ENCODE data around the gene OR10P1. TPM values are rescaled to one million over a fixed set of nuclear protein-coding genes. Genes with fewer than 3 reads are reported as not detected.
"Not testable (repeated sequence)": the region's sequence is repeated elsewhere in the genome, so short reads cannot be mapped to it uniquely, and the experiment has no call there.

The OR10P1 gene
- total RNA-seq, 1 donor from 2014 or later, result not detected

DNA sequence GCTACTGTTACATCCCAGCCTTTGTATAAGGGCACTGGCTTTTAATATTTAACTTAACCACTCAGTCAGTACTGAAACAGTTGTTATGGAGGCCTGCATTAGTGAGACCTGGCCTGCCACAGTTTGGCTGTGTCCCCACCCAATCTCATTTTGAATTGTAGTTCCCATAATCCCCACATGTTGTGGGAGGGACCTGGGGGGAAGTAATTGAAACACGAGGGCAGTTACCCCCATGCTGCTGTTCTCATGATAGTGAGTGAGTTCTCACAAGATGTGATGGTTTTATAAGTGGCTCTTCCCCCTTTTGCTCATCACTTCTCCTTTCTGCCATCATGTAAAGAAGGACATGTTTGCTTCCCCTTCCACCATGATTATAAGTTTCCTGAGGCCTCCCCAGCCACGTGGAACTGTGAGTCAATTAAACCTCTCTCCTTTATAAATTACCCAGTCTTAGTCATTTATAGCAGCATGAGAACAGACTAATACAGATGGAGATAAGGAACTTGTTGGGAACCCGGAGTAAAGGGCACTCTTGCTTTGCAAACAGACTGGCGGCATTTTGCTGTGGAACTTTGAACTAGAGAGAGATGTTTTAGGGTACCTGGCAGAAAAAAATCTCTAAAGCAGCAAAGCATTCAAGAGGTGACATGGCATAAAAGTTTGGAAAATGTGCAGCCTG, 14.1 kb downstream of the OR10P1 start:
- DNase-seq (ENCODE audit: low spot score); intact Hi-C loops (cut with DNase I): not testable (repeated sequence)

DNA sequence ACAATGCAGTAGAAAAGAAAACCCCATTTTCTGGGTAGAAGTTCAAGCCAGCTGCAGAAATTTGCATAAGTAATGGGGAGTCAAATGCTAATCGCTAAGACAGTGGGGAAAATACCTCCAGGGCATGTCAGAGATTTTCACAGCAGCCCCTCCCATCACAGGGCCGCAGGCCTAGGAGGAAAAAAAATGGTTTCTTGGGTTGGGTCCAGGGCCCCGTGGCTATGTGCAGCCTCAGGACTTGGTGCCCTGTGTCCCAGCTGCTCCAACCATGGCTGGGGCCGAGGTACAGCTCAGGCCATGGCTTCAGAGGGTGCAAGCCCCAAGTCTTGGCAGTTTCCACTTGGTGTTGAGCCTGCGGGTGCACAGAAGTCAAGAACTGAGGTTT, 14.6 kb downstream of the OR10P1 start:
- no peak for DNase-seq (ENCODE audit: low spot score)
- intact Hi-C loops (cut with DNase I), result no loop called here

DNA sequence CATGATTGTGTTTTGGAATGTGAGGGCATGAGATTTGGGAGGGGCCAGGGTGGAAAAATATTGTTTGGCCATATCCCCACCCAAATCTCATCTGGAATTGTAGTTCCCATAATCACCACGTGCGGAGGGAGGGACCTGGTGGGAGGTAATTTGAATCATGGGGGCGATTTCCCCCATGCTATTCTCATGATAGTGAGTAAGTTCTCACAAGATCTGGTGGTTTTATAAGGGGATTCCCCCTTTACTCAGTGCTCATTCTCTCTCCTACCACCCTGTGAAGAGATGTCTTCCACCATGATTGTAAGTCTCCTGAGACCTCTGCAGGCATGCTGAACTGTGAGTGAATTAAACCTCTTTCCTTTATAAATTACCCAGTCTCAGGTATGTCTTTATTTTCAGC, 15.7 kb downstream of the OR10P1 start:
- no peak for DNase-seq (ENCODE audit: low spot score)
- intact Hi-C loops (cut with DNase I), result no loop called here

DNA sequence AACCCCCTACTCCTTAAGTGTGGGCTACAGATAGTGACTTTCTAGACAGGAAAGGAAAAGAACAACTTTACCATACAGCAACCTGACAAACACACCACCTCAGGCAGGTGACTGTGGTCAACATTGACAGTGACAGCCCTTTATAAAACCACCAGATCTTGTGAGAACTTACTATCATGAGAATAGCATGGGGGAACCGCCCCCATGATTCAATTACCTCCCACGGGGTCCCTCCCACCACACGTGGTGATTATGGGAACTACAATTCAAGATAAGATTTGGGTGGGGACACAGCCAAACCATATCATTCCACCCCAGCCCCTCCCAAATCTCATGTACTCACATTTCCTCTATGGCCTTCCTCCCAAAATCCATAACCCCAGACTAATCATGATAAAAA, 16.3 kb downstream of the OR10P1 start:
- intact Hi-C loops (cut with DNase I), result no loop called here

DNA sequence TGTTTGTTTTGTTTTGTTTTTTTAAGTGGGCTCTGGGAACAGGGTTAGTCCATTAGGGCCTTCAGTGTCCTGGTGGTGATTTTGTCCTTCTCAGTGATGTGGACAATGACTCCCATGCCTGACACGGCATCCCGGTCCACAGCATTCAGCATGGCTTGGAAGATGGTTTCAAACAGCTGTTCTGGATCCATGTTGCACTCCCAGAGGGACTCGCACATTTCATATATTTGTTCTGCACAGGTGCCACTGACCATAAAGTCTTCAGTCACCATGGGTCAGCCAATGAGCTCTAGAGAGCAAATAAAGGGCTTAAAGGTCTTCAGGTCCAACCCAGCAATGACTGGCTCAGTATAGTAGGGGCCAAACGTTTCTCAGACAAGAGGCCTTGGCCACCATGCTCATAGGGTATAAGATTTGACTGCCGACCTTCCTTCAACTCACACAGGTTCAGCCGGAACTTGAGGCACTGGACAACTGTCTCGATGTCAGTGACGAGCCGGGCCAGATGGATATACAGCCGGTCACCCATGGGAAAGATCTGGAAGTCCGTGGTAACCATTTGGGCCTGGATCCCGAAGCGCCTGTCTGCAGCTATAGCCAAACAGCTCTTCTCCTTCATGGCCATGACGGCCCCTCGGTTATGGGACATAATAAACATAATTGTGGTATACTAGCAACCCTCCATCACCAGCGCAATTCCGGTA, 18.0 kb downstream of the OR10P1 start:
- peak; percentile 67 for DNase-seq (ENCODE audit: low spot score)
- intact Hi-C loops (cut with DNase I), result no loop called here

More for the DNA sequence above, 16.3 kb downstream of the OR10P1 start:
- DNase-seq (ENCODE audit: low spot score), result peak; percentile 55

DNA sequence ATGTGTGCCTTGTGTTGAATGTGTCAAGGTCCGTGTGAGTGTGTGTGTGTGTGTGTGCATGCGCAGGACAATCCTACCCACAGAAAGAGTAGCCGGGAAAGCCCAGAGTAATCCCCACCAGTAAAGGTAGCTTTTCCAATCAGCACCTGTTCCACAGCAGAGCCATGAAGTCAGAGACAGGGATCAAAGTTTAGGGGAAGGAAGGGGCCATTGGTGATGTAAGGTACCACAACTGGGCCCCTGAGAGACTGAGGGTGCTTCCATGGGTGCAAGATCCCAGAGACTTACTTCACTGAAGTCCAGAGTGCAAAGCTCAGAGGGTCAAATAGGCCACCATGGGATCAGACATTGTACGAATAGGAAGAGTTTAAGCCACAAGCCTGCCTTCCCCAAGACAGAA, 20.5 kb downstream of the OR10P1 start:
- DNase-seq (ENCODE audit: low spot score), result no peak
- intact Hi-C loops (cut with DNase I), result no loop called here

DNA sequence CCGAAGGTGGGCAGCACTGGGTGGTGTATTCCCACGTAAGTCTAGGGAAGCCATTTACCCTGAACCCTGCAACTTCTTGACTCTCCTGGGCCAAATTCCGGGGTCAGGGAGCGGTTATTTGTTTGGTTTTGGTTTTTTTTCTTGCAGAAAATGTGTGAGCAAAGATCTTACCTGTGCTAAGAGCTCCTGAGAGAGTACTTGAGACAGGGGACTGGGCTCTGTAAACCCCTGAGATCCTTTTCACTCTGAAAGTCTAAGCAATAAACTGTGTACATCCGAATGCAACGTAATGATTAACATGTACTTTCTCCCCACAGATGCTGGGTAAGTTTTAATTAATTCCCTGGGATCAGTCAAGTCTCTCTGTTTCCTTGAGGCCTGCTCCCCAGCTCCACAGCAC, 21.5 kb downstream of the OR10P1 start:
- no peak for DNase-seq (ENCODE audit: low spot score)
- intact Hi-C loops (cut with DNase I), result loop anchor here (2.0 kb wide), 1 partner anchor 63 kb away; the partner anchor contains the start of gene RDH5

DNA sequence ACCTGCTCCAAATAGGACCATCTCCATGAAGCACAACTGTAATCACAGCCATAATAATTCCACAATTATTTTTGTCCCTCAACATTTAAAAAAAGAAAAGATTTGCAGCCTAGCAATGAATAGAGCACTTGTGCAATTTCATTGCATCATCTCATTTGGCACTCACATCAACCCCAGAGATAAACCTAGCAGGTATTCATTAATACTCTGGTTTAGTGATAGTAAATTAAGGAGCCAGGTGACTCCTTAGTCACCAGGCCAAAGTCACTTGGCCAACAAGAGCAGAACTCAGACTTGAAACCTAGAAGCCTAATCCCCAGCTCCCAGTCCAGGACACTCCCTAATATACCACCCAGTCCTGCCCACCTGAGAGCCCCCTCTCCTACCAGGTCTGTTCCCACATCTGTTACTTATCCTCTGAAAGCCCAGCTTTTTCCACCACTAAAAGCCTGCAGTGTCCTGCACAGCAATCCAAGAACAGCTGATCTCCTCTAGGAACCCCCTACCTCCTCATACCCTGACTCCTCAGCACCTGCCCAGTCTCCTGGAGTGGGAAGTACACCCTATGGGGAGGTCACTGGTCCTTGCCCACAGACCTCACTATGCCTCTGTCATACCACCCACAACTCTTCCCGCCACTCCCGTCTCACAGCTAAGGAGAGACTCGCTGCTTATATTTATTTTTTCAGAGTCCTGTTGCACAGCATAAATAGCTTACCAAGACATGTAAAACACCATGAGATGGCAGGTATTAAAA, 22.1 kb downstream of the OR10P1 start:
- intact Hi-C loops (cut with DNase I), result loop anchor here (2.0 kb wide), 1 partner anchor 62 kb away; the partner anchor contains the start of gene RDH5
- peak; percentile 26 for DNase-seq (ENCODE audit: low spot score)

DNA sequence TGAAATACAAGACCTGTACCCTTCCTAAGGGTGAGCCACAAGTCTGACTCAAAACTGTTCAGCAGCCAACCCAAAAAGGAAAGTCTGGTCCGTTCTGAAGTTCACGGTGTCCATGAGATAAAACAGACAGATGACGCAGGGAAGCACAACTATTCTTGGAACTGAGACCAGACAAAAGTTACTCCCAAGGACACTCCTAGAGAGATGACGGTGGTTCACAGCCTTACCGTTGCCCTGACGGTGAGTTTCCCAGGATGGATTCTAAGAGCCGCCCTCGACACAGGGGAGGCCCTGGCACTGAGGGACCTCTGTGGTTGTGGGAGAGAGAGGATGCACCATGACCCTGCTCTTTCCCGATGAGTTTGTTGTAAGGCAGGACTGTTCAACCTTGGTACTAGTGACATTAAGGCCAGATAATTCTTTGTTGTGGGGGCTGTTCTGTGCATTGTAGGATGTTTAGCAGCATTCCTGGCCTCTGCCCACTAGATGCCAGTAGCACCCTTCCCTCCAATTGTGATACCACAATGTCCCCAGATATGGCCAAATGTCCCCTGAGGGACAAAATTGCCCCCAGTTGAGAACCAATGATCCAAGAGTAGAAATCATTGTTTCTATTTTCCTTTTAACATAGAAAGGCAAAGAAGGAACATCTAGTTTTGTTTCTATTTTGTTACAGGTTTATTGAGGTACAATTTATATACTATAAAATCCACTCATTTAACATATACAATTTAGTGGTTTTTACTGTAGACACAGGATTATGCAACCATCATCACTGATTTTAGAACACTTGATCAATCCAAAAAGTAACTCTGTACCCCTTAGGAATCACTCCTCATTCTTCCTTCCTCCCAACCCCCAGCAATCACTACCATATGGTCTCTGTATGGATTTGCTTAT, 23.0 kb downstream of the OR10P1 start:
- intact Hi-C loops (cut with DNase I), result loop anchor here (2.0 kb wide), 1 partner anchor 61 kb away; the partner anchor contains the start of gene RDH5
- DNase-seq (ENCODE audit: low spot score), result peak; percentile 76

DNA sequence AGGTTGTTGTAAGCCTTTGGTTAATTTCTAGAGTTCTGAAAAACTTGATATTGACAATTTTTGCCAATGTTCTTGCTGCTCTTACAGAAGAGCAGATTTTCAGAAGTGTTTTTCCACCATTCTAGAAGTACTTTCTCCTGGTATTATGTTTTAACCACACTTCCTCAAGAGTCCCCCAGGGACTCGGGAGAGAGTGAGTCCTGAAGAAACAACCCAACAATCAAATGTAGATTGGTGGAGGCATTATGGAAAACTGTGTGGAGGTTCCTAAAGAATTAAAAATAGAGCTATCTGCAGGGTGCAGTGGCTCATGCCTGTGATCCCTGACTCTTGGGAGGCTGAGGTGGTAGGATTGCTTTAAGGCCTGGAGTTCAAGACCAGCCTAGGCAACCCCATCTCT, 26.7 kb downstream of the OR10P1 start:
- no peak for DNase-seq (ENCODE audit: low spot score)
- intact Hi-C loops (cut with DNase I), result no loop called here

DNA sequence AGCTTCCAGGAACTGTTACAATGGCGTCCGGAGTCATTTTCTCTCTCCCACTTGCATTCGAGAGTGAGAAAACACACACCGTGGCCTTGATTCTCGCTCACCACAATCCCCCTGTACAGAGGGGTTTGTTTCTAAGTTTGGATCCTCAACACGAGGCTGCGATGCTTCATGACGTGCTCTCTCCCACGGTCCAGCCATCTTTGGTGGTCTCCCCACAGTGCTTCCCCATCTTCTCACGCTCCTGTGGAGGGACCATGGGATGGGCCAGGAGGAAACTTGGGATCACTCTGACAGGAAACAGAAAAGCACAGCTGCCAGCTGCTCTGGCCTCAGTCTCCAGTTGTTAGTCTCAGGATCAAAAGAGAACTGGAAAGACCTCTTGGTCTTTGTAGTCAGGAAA, 28.1 kb downstream of the OR10P1 start:
- DNase-seq (ENCODE audit: low spot score), result peak; percentile 19
- intact Hi-C loops (cut with DNase I), result no loop called here

DNA sequence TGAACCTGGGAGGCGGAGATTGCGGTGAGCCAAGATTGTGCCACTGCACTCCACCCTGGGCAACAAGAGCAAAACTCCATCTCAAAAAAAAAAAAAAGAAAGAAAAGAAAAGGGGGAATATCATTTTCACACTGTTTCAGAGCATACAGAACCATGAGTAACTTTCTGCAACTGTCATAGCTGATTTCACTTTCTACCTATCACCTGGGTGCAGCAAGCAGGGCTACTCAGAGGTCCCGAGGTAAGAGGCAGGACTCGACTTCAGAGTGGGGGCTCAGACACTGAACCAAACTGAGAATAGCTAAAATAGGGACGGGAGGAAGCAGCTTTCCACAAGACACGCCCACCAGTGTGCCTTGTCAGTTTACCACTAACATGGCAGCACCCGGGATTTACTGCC, 29.8 kb downstream of the OR10P1 start:
- DNase-seq (ENCODE audit: low spot score), result peak; percentile 12
- intact Hi-C loops (cut with DNase I), result no loop called here

DNA sequence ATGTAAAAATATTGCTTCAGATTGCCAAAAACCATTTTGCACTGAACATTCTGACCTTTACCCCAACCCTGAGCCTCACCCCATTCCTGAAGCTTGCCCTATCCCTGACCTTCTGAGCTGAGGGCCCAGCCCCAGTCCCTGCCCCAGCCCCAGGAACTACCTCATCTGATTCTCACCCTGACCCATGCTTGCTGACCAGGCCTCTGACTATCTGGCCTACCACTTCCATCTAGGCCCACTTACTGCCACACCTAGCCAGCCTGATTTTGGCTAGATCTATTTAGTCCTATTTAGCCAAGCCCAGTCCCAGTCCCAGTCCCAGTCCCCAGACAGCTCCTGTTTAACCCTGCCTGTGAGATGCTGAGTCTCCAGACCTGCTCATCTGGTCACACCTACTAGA, 33.6 kb downstream of the OR10P1 start:
- intact Hi-C loops (cut with DNase I), result no loop called here
- DNase-seq (ENCODE audit: low spot score), result peak; percentile 54

DNA sequence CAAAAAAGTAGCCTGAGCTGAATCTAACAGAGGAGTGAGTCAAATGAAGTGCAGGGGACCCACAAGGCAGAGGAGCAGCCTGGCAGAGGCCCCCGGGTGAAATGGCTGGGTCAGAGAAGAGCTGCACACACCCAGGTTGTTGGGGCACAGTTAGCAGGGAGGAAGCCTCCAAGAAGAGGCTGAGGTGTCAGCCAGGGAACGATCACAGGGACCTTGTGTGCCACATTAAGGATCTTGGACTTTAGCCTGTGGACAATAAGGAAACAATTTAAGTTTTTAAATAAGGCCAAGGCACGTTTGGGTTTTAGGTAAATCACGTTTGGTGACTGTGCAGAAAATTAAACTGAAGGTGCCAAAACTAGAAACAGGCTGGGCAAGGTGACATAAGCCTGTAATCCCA, 35.1 kb downstream of the OR10P1 start:
- peak; percentile 17 for DNase-seq (ENCODE audit: low spot score)
- intact Hi-C loops (cut with DNase I), result no loop called here

DNA sequence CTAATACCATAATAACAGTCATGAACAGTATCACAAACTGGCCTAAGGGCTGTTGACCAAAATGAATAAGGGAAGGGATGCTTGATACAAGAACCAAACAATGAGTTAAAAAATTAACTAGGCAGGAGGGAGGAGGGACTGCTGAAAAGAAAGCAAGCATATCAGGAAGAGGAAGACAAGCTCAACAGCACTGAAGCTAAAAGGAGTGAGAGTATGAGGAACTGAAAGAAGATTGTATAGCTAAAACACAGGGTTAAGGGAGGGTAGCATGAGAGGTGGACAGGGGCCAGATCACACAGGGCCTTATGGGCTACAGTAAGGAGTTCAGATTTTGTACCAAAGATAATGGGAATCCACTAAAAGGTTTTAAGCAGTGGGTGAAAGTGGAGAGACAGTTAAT, 36.9 kb downstream of the OR10P1 start:
- intact Hi-C loops (cut with DNase I), result no loop called here
- no peak for DNase-seq (ENCODE audit: low spot score)

DNA sequence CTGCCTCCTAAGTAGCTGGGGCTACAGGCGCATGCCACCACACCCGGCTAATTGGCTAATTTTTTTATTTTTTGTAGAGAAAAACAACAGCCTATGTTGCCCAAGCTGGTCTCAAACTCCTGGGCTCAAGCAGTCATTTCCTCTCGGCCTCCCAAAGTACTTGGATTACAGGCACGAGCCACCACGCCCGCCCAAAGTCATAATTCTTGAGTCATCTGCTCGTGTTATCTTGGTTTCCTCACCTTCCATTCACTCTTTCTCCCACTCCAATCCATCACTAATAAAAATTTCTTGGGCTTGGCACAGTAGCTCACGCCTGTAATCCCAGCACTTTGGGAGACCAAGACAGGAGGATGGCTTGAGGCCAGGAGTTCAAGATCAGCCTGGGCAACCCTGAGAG, 39.0 kb downstream of the OR10P1 start:
- peak; percentile 55 for DNase-seq (ENCODE audit: low spot score)
- intact Hi-C loops (cut with DNase I), result no loop called here

DNA sequence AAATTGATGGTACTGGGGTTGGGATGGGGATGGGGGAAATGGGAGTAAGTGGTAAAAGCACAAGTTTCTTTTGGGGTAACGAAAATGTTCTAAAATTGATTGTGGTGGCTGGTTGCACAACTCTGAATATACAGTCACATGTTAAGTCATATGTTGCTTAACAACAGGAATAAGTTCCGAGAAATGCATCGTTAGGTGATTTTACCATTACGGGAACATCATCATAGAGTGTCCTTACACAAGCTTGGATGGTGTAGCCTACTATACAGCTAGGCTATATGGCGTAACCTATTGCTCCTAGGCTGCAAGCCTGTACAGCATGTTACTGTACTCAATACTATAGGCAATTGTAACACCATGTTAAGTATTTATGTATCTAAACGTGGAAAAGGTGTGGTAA, 40.0 kb downstream of the OR10P1 start:
- intact Hi-C loops (cut with DNase I), result no loop called here
- DNase-seq (ENCODE audit: low spot score), result no peak

DNA sequence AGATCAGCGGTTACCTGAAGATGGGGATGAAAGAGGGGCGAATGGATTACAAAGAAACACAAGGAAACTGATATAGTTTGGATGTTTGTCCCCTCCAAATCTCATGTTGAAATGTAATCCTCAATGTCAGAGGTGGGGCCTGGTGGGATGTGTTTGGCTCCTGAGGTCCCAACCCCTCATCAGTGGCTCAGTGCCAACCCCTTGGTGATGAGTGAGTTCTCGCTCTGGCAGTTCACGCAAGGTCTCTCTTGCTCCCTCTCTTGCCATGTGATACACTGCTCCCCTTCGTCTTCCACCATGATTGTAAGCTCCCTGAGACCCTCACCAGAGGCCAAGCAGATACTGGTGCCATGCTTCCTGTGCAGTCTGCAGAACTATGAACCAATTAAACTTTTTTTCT, 43.0 kb downstream of the OR10P1 start:
- intact Hi-C loops (cut with DNase I), result loop anchor here (2.0 kb wide), 1 partner anchor 41 kb away; the partner anchor contains the start of gene RDH5

More for the DNA sequence above, 43.0 kb downstream of the OR10P1 start:
- DNase-seq (ENCODE audit: low spot score), result peak; percentile 31
